Amniotic epithelial cell (primary cell): Measurements from ENCODE around the gene OSBPL7.

Source experiments
- DNase-seq: peaks from one replicate; pipeline ENCODE4 v3.0.0-alpha.2; 2010; ENCODE audit warnings: low read depth

OSBPL7 gene

DNA sequence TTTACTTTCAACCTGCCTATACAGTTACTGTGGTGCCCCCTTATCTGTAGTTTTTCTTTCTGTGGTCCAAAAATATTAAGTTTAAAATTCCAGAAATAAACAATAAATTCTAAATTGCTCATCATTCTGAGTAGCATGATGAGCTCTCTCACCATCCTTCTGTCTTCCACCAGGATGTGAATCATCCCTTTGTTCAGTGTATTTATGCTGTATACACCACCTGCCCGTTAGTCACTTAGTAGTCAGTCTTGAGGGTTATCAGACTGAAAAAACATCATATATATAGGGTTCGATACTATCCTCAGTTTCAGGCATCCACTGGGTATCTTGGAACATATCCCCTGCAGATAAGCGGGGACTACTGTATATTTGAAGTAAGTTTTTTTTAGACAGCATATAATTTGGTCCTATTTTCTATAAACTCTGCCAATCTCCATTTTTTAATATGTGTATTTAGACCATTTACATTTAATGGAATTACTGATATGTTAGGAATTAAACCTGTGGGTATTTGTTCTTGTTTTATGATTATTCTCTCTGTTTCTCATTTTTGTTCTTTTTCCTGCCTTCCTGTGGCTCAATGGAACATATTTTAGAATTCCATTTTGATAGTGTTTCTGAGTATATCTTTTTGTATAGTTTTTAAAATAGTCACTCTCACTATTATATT is 57.5 kb downstream of the OSBPL7 start:
- peak; percentile 7 for DNase-seq

DNA sequence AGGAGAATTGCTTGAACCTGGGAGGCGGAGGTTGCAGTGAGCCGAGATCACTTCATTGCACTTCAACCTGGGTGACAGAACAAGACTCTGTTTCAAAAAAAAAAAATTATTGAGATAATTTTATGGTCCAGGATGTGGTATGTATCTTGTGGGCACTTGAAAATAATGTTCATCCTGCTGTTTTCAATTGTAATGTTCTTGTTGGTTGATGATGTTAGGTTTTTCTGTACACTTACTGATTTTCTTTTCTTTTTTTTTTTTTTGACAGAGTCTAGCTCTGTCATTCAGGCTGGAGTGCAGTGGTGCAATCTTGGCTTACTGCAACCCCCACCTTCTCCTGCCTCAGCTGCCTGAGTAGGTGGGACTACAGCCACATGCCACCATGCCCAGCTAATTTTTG is 58.9 kb downstream of the OSBPL7 start:
- DNase-seq, result no peak

DNA sequence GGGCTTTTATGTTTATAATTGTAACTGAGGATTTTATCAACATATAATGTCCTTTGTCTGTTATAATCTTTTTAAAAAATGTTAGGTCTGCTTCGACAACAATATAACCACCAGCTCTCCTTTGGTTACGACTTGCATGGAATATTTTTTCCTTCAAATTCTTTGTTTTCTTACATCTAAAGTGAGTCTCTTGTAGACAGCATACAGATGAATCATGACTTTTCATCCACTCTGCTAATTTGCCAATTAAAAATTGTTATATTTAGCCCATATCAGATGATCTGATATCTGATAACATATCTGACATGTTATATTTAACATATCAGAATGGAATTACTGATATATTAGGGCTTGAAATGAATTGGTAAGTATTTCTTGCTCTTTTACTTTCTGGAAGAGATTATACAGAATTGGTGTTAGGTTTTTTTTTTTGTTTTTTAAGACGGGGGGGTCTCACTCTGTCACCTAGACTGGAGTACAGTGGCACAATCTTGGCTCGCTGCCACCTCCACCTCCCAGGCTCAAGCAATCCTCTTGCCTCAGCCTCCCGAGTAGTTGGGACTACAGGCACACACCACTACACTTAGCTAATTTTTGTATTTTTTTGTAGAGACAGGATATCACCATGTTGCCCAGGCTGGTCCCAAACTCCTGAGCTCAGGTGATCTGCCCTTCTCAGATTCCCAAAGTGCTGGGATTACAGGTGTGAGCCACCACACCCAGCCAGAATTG is 61.0 kb downstream of the OSBPL7 start:
- DNase-seq, result no peak

DNA sequence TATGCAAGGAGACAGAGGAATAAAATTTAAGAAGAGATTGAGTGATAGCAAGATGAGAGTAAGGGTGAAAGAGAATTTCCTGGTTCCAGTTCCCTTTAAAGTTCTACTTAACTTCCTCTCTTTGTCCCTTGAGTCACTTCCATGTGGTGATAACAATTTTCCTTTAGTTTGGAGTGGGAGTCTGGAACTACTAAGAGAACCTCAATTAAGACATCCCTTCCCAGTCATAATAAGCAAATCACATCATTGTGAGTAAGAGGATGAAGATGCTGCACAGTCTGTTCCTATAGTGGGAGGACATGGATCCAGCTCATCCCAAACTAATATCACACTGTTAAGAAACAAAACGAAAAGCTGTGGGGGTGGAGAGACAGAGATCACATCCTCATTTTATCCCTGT is 64.2 kb downstream of the OSBPL7 start:
- no peak for DNase-seq
